ENCODE results near the gene RNF146. TPM values are rescaled to one million over a fixed set of nuclear protein-coding genes. Genes with fewer than 3 reads are reported as not detected.

RNF146 gene
- total and polyA plus RNA-seq, 4 experiments from 2014 or later, result 12.8 to 39.9 (median 27.3) TPM

GRCh38 chr6:127247114-127248096, 19.3 kb upstream of the RNF146 start:
- Mint-ChIP-seq H3K4me3 (no peak overlapping the region), H3K4me1 (no peaks in the 10 kb centered on the region), H3K27me3 (peaks cover 4 to 6% of the 10 kb centered on the region in 2 donors), H3K27ac (no peak overlapping the region), H3K9me3 (no peaks in the 10 kb centered on the region), H3K36me3 (no peaks in the 10 kb centered on the region)
- no peak for DNase-seq
- Histone ChIP-seq H3K27ac (ENCODE audit: low read depth, low read length) (no peak overlapping the region), H3K36me3 (ENCODE audit: insufficient read depth, low read length) (no peaks in the 10 kb centered on the region), H3K9me3 (ENCODE audit: control insufficient read depth in 1 of 2, low read length in 2 of 2) (no peaks in the 10 kb centered on the region), H3K27me3 (ENCODE audit: insufficient read depth, low read length) (peaks cover 5% of the 10 kb centered on the region), H3K4me1 (ENCODE audit: insufficient read depth, low read length) (no peaks in the 10 kb centered on the region), H3K4me3 (ENCODE audit: low read length in 2 of 2) (no peak overlapping the region)
- CTCF ChIA-PET (ENCODE audit: partially characterized antibody), result no interaction called here
- POLR2A ChIA-PET (ENCODE audit: partially characterized antibody), result no interaction called here
- intact Hi-C loops (cut with micrococcal nuclease), result no loop called here

GRCh38 chr6:127249621-127250020, 17.0 kb upstream of the RNF146 start:
- no peaks in the 10 kb centered on the region for H3K36me3 ChIP-seq (ENCODE audit: insufficient read depth, low read length)
- H3K9me3 Mint-ChIP-seq, result no peaks in the 10 kb centered on the region
- no peaks in the 10 kb centered on the region for H3K4me1 Mint-ChIP-seq

GRCh38 chr6:127255286-127255685, 11.4 kb upstream of the RNF146 start:
- Histone ChIP-seq H3K9me3 (ENCODE audit: control insufficient read depth in 1 of 2, low read length in 2 of 2) (no peaks in the 10 kb centered on the region), H3K27ac (ENCODE audit: low read depth, low read length) (no peak overlapping the region), H3K4me1 (ENCODE audit: insufficient read depth, low read length) (no peaks in the 10 kb centered on the region), H3K4me3 (ENCODE audit: low read length in 2 of 2) (no peak overlapping the region), H3K36me3 (ENCODE audit: insufficient read depth, low read length) (no peaks in the 10 kb centered on the region), H3K27me3 (ENCODE audit: insufficient read depth, low read length) (peaks cover 5% of the 10 kb centered on the region)
- no peak overlapping the region for H3K27ac Mint-ChIP-seq
- no peaks in the 10 kb centered on the region for H3K4me1 Mint-ChIP-seq
- POLR2A ChIA-PET (ENCODE audit: partially characterized antibody), result no interaction called here
- no peak overlapping the region for H3K4me3 Mint-ChIP-seq
- intact Hi-C loops (cut with micrococcal nuclease), result no loop called here
- no peaks in the 10 kb centered on the region for H3K36me3 Mint-ChIP-seq
- no peak for DNase-seq
- peaks cover 0 to 1% (median 0%) of the 10 kb centered on the region in 8 donors for H3K9me3 Mint-ChIP-seq
- CTCF ChIA-PET (ENCODE audit: partially characterized antibody), result interaction anchor here (1.1 to 1.3 kb wide), 2 partner anchors 11 kb away, joined by 3 to 4 read pairs; partner anchors contain the start of gene RNF146
- peaks cover 1 to 2% of the 10 kb centered on the region in 2 donors for H3K27me3 Mint-ChIP-seq

More at GRCh38 chr6:127249621-127250020, 17.0 kb upstream of the RNF146 start:
- Mint-ChIP-seq H3K27ac (no peak overlapping the region), H3K36me3 (no peaks in the 10 kb centered on the region), H3K4me3 (no peak overlapping the region), H3K27me3 (peaks cover 4 to 6% of the 10 kb centered on the region in 2 donors)
- no peak overlapping the region for H3K27ac ChIP-seq (ENCODE audit: low read depth, low read length)
- H3K4me3 ChIP-seq (ENCODE audit: low read length in 2 of 2), result no peak overlapping the region
- intact Hi-C loops (cut with micrococcal nuclease), result no loop called here
- DNase-seq, result no peak
- ChIA-PET CTCF (ENCODE audit: partially characterized antibody) (no interaction called here), POLR2A (ENCODE audit: partially characterized antibody) (no interaction called here)
- no peaks in the 10 kb centered on the region for H3K9me3 ChIP-seq (ENCODE audit: control insufficient read depth in 1 of 2, low read length in 2 of 2)
- no peaks in the 10 kb centered on the region for H3K4me1 ChIP-seq (ENCODE audit: insufficient read depth, low read length)
- peaks cover 5% of the 10 kb centered on the region for H3K27me3 ChIP-seq (ENCODE audit: insufficient read depth, low read length)

GRCh38 chr6:127262896-127263295, 3.8 kb upstream of the RNF146 start:
- Mint-ChIP-seq H3K36me3 (peaks cover 0 to 8% of the 10 kb centered on the region in 2 donors), H3K9me3 (no peaks in the 10 kb centered on the region), H3K4me1 (peaks cover 6 to 18% (median 13%) of the 10 kb centered on the region in 4 donors), H3K4me3 (no peak overlapping the region), H3K27ac (no peak overlapping the region), H3K27me3 (peaks cover 0 to 3% of the 10 kb centered on the region in 2 donors)
- no peak for DNase-seq
- CTCF ChIA-PET (ENCODE audit: partially characterized antibody), result interaction anchor here (0.7 to 1.5 kb wide), 4 partner anchors 29 to 1393 kb away, joined by 3 to 5 read pairs (median 4); no protein-coding TSS in a partner anchor
- intact Hi-C loops (cut with micrococcal nuclease), result no loop called here
- Histone ChIP-seq H3K9me3 (ENCODE audit: control insufficient read depth in 1 of 2, low read length in 2 of 2) (no peaks in the 10 kb centered on the region), H3K4me1 (ENCODE audit: insufficient read depth, low read length) (peaks cover 6% of the 10 kb centered on the region), H3K27me3 (ENCODE audit: insufficient read depth, low read length) (no peaks in the 10 kb centered on the region), H3K4me3 (ENCODE audit: low read length in 2 of 2) (no peak overlapping the region), H3K36me3 (ENCODE audit: insufficient read depth, low read length) (no peaks in the 10 kb centered on the region), H3K27ac (ENCODE audit: low read depth, low read length) (no peak overlapping the region)
- POLR2A ChIA-PET (ENCODE audit: partially characterized antibody), result no interaction called here

- Mint-ChIP-seq H3K27me3 (peaks cover 0 to 3% of the 10 kb centered on the region in 2 donors), H3K9me3 (no peaks in the 10 kb centered on the region), H3K4me3 (no peak overlapping the region), H3K27ac (no peak overlapping the region), H3K4me1 (peaks cover 10 to 24% (median 18%) of the 10 kb centered on the region in 4 donors), H3K36me3 (peaks cover 0 to 8% of the 10 kb centered on the region in 2 donors)
- Histone ChIP-seq H3K9me3 (ENCODE audit: control insufficient read depth in 1 of 2, low read length in 2 of 2) (no peaks in the 10 kb centered on the region), H3K4me1 (ENCODE audit: insufficient read depth, low read length) (peaks cover 12% of the 10 kb centered on the region), H3K4me3 (ENCODE audit: low read length in 2 of 2) (no peak overlapping the region), H3K36me3 (ENCODE audit: insufficient read depth, low read length) (no peaks in the 10 kb centered on the region), H3K27me3 (ENCODE audit: insufficient read depth, low read length) (no peaks in the 10 kb centered on the region), H3K27ac (ENCODE audit: low read depth, low read length) (no peak overlapping the region)
- intact Hi-C loops (cut with micrococcal nuclease), result no loop called here
- CTCF ChIA-PET (ENCODE audit: partially characterized antibody), result interaction anchor here (0.7 to 1.3 kb wide), 2 partner anchors 40 to 1393 kb away, joined by 4 read pairs; no protein-coding TSS in a partner anchor
- DNase-seq, result no peak
- POLR2A ChIA-PET (ENCODE audit: partially characterized antibody), result no interaction called here
Observed at GRCh38 chr6:127263481-127263880, 3.2 kb upstream of the RNF146 start.

GRCh38 chr6:127266892-127267645, 405 bp downstream of the RNF146 start:
- H3K4me3 Mint-ChIP-seq, result peak overlapping the region; percentile 97 to 100 (median 100)
- H3K36me3 ChIP-seq (ENCODE audit: insufficient read depth, low read length), result no peaks in the 10 kb centered on the region
- H3K4me1 Mint-ChIP-seq, result peaks cover 28 to 44% (median 37%) of the 10 kb centered on the region in 4 donors
- H3K4me1 ChIP-seq (ENCODE audit: insufficient read depth, low read length), result peaks cover 23% of the 10 kb centered on the region
- peak overlapping the region; percentile 89 to 100 (median 99) for H3K27ac Mint-ChIP-seq
- CTCF ChIA-PET (ENCODE audit: partially characterized antibody), result interaction anchor here (0.7 to 2.5 kb wide), 32 partner anchors 9 to 1699 kb away, joined by 3 to 22 read pairs (median 5); partner anchors contain the start of genes ECHDC1 and TRMT11
- H3K4me3 ChIP-seq (ENCODE audit: low read length in 2 of 2), result peak overlapping the region; percentile 71 to 94
- intact Hi-C loops (cut with micrococcal nuclease), result loop anchor here (1.0 to 5.0 kb wide), 10 partner anchors 8 to 1965 kb away; partner anchors contain the start of genes ECHDC1, HDDC2, HINT3 and PTPRK
- no peaks in the 10 kb centered on the region for H3K9me3 ChIP-seq (ENCODE audit: control insufficient read depth in 1 of 2, low read length in 2 of 2)
- H3K36me3 Mint-ChIP-seq, result peaks cover 6 to 8% of the 10 kb centered on the region in 2 donors
- H3K27ac ChIP-seq (ENCODE audit: low read depth, low read length), result peak overlapping the region; percentile 94
- peak; percentile 31 to 62 (median 52) for DNase-seq
- POLR2A ChIA-PET (ENCODE audit: partially characterized antibody), result interaction anchor here (0.8 to 2.3 kb wide), 16 partner anchors 9 to 1966 kb away, joined by 3 to 16 read pairs (median 6); partner anchors contain the start of genes ECHDC1, HDDC2, NCOA7 and TRMT11
- H3K9me3 Mint-ChIP-seq, result no peaks in the 10 kb centered on the region
- no peaks in the 10 kb centered on the region for H3K27me3 ChIP-seq (ENCODE audit: insufficient read depth, low read length)
- H3K27me3 Mint-ChIP-seq, result no peaks in the 10 kb centered on the region
